Omental fat pad (tissue), 4 donors: ENCODE results near the gene PRR18. TPM values are rescaled to one million over a fixed set of nuclear protein-coding genes. Genes with fewer than 3 reads are reported as not detected.
A peak's percentile ranks its signal among the peaks of the same experiment; 100 is the strongest.

Experiments
- ATAC-seq: fragments of 150-250 bp; one replicate; pipeline ENCODE4 v1.9.1; 2016; ENCODE audit warnings: mild to moderate bottlenecking, moderate library complexity; ENCODE audit not compliant: low FRiP score
- DNase-seq: peaks from one replicate; pipeline ENCODE4 v3.0.0-alpha.2; 2019; ENCODE audit warnings: low spot score
- CTCF ChIP-seq, 3 donors: fragments of 450-650 bp; IDR thresholded peaks; one replicate each; pipeline ENCODE4 v1.5.1; 2016 to 2017; ENCODE audit warnings: antibody characterized with exemption in 3 of 3, mild to moderate bottlenecking in 3 of 3, moderate library complexity in 2 of 3
- total RNA-seq, 4 donors: library from RNA; depleted of rRNA; stranded (reverse); fragments of >200 nt; gene quantifications; one replicate each; pipeline ENCODE4 v1.1.0, GENCODE V29; 2016

Gene PRR18
- under 1 TPM in 3 of 4 donors, not detected in 1; 0.37 to 0.63 (median 0.38) TPM for total RNA-seq

GRCh38 chr6:166308033-166308768 lies at the start of gene PRR18:
TSS of gene PRR18 (minus strand) at chr6:166308392. CDS start at chr6:166308142, 250 bp downstream.
- ATAC-seq (peak; percentile 29), DNase-seq (no peak)
- TF ChIP-seq CTCF (IDR thresholded peaks at IDR 0.05): no peak

DNA sequence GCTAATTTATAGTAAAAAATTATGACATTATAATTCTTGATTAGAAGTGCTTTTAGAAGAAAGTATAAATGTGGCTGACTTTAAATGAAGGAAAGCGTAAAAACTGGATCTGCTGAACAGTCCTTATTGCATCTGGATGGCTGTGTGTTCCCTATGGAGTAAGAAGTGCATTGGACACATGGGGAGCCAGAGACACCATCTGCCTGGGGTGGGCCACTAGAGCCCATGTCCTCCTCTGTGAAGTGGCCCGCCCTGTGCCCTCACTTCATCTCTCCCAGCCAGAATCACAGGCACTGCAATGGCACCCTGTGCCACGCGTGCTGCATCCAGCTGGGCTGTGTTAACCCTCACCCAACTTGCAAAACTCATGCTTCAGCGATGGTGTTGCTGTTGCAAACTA lies 47.4 kb upstream of the PRR18 start:
- no peak for ATAC-seq
- DNase-seq: no peak
- TF ChIP-seq CTCF (IDR thresholded peaks at IDR 0.05): no peak

- TF ChIP-seq CTCF (IDR thresholded peaks at IDR 0.05): no peak
- ATAC-seq: no peak
These were observed 46.8 kb upstream of the PRR18 start for GRCh38 chr6:166354965-166355364.

GRCh38 chr6:166354143-166354542 lies 46.0 kb upstream of the PRR18 start:
- TF ChIP-seq CTCF (IDR thresholded peaks at IDR 0.05): no peak
- DNase-seq (no peak), ATAC-seq (no peak)

More at GRCh38 chr6:166354965-166355364, 46.8 kb upstream of the PRR18 start:
- no peak for DNase-seq

- DNase-seq (no peak), ATAC-seq (no peak)
- no peak for TF ChIP-seq CTCF (IDR thresholded peaks at IDR 0.05)
These were observed 45.3 kb upstream of the PRR18 start for GRCh38 chr6:166353507-166353906.

GRCh38 chr6:166352923-166353322 lies 44.7 kb upstream of the PRR18 start:
- no peak for DNase-seq
- no peak for TF ChIP-seq CTCF (IDR thresholded peaks at IDR 0.05)
- no peak for ATAC-seq

GRCh38 chr6:166351715-166352285 lies 43.6 kb upstream of the PRR18 start:
- ATAC-seq: no peak
- TF ChIP-seq CTCF (IDR thresholded peaks at IDR 0.05): no peak
- DNase-seq: no peak
